Trophoblast cell (in vitro differentiated cells and primary cell): ENCODE data around the gene PNPLA2.
A peak's percentile ranks its signal among the peaks of the same experiment; 100 is the strongest.

Source experiments
- DNase-seq, 2 donors: peaks; one replicate each; pipeline ENCODE4 v3.0.0-alpha.2; 2016
- H2AFZ ChIP-seq: 2 replicates; pipeline ENCODE4 v1.6.1; 2013; ENCODE audit warnings: low read length, moderate library complexity, mild to moderate bottlenecking; ENCODE audit not compliant: insufficient read depth, poor library complexity
- H2AK5ac ChIP-seq: 2 replicates; pipeline ENCODE4 v1.6.1; 2013; ENCODE audit warnings: mild to moderate bottlenecking, low read length
- H2BK120ac ChIP-seq: 2 replicates; pipeline ENCODE4 v1.6.1; 2013; ENCODE audit warnings: low read length, mild to moderate bottlenecking, moderate library complexity; ENCODE audit not compliant: insufficient read depth, poor library complexity
- H2BK12ac ChIP-seq: 2 replicates; pipeline ENCODE4 v1.6.1; 2013; ENCODE audit warnings: mild to moderate bottlenecking, low read length, moderate library complexity
- H2BK5ac ChIP-seq: 2 replicates; pipeline ENCODE4 v1.6.1; 2013; ENCODE audit warnings: low read length, low read depth, moderate library complexity, mild to moderate bottlenecking; ENCODE audit not compliant: poor library complexity
- H3K14ac ChIP-seq: 2 replicates; pipeline ENCODE4 v1.6.1; 2013; ENCODE audit warnings: mild to moderate bottlenecking, low read length
- H3K18ac ChIP-seq: 2 replicates; pipeline ENCODE4 v1.6.1; 2013; ENCODE audit warnings: mild to moderate bottlenecking, low read length
- H3K23ac ChIP-seq: 2 replicates; pipeline ENCODE4 v1.6.1; 2013; ENCODE audit warnings: low read length
- H3K27ac ChIP-seq: 2 replicates; pipeline ENCODE4 v1.5.1; 2013; ENCODE audit warnings: low read depth, mild to moderate bottlenecking, inconsistent platforms, low read length, moderate library complexity
- H3K27me3 ChIP-seq: 2 replicates; pipeline ENCODE4 v1.6.1; 2013; ENCODE audit warnings: inconsistent platforms, mild to moderate bottlenecking, low read length, moderate library complexity; ENCODE audit not compliant: insufficient read depth
- H3K36me3 ChIP-seq, 2 experiments: 1 replicate in 1 of 2; 2 replicates in 1 of 2; pipeline ENCODE4 v1.6.1; 2013; ENCODE audit warnings: low read length in 2 of 2, mild to moderate bottlenecking in 2 of 2, moderate library complexity in 1 of 2; ENCODE audit not compliant: insufficient read depth in 2 of 2, control insufficient read depth in 1 of 2
- H3K4ac ChIP-seq: 2 replicates; pipeline ENCODE4 v1.6.1; 2013; ENCODE audit warnings: low read depth, mild to moderate bottlenecking, low read length, moderate library complexity
- H3K4me1 ChIP-seq, 2 experiments: 1 replicate in 1 of 2; 2 replicates in 1 of 2; pipeline ENCODE4 v1.6.1; 2013; ENCODE audit warnings: low read length in 2 of 2, mild to moderate bottlenecking in 2 of 2, moderate library complexity in 1 of 2; ENCODE audit not compliant: insufficient read depth in 2 of 2, control insufficient read depth in 1 of 2
- H3K4me2 ChIP-seq: 2 replicates; pipeline ENCODE4 v1.6.1; 2013; ENCODE audit warnings: inconsistent platforms, mild to moderate bottlenecking, low read length, moderate library complexity
- H3K4me3 ChIP-seq: 2 replicates; pipeline ENCODE4 v1.5.1; 2013; ENCODE audit warnings: mild to moderate bottlenecking, low read depth, low read length, inconsistent platforms
- H3K79me1 ChIP-seq: one replicate; pipeline ENCODE4 v1.6.1; 2013; ENCODE audit warnings: low read length
- H3K79me2 ChIP-seq: 2 replicates; pipeline ENCODE4 v1.6.1; 2013; ENCODE audit warnings: low read length, mild to moderate bottlenecking; ENCODE audit not compliant: control insufficient read depth, insufficient read depth, poor library complexity
- H3K9ac ChIP-seq: 2 replicates; pipeline ENCODE4 v1.6.1; 2013; ENCODE audit warnings: mild to moderate bottlenecking, low read length
- H3K9me3 ChIP-seq: 2 replicates; pipeline ENCODE4 v1.6.1; 2013; ENCODE audit warnings: low read depth, mild to moderate bottlenecking, control low read depth, inconsistent platforms, low read length; ENCODE audit not compliant: insufficient read depth
- H4K12ac ChIP-seq: 2 replicates; pipeline ENCODE4 v1.6.1; 2013; ENCODE audit warnings: low read depth, mild to moderate bottlenecking, low read length, moderate library complexity
- H4K8ac ChIP-seq: 2 replicates; pipeline ENCODE4 v1.6.1; 2013; ENCODE audit warnings: low read depth, mild to moderate bottlenecking, low read length, moderate library complexity
- H4K91ac ChIP-seq: one replicate; pipeline ENCODE4 v1.6.1; 2013; ENCODE audit warnings: low read depth, mild to moderate bottlenecking, low read length, moderate library complexity
- WGBS: extraction: QIAGEN DNeasy Blood & Tissue Kit; methylation state at CpG from one replicate; pipeline ENCODE4 v1.1.7; 2013; ENCODE audit warnings: missing lambda C conversion rate; ENCODE audit not compliant: insufficient read length, insufficient coverage; ENCODE audit errors: extremely low coverage; 5-methylcytosine and 5-hydroxymethylcytosine counted together

Gene PNPLA2

DNA sequence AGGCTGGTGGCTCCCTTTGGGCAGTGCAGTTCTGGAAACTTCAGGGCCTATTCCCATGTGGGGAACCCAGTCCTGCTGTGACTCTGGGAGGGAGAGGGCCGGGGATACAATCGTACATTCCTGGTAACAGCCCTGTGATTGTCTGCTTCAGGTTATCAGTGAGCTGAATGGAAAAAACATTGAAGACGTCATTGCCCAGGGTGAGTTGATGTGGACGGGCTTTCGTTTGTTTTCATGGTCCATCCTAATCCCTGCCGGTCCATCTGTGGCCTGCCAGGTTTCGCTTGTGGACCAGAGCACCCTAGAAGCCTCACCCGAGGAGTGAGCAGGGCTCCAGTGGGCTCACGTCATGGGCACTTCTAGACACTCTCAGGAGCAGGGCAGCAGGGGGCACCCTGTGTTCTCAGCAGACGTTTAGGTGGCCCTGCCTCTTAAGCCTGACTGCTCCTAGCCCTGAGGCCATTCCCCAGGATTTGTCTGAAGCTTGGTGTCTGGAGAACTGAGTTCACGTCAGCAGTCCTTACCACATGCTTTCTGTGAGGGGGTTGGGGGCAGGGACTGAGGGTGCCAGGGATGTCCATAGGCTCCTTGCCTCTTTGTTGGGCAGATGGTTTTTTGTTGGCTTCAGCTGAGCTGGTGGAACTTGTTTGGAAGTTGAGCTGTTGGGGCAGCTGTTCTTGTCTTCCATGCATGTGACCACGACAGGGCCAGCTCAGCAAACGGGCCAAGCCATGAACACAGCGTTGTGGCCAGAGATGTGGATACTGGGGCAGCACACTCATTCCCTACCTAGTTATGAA lies 7.1 kb upstream of the PNPLA2 start:
- DNase-seq = no peak
- H3K23ac ChIP-seq = no peak overlapping the region

DNA sequence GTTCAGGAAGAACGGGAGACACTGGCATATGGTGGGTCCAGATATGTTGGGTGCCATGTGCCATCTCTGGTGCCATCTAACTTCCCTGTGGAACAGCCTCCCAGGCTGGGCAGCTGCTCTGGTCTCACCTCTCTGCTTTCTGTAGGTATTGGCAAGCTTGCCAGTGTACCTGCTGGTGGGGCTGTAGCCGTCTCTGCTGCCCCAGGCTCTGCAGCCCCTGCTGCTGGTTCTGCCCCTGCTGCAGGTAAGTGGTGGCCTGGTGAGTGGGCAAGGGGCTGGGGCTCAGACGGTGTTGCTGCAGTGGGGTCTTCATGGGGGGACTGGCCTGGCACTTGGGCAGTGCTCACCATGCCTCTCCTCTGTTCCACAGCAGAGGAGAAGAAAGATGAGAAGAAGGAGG lies 6.3 kb upstream of the PNPLA2 start:
- H3K4ac ChIP-seq = no peak overlapping the region
- no peak overlapping the region for H2AK5ac ChIP-seq
- no peak overlapping the region for H2AFZ ChIP-seq
- H3K27ac ChIP-seq = no peak overlapping the region
- H2BK120ac ChIP-seq = no peak overlapping the region
- no peak overlapping the region for H3K9ac ChIP-seq
- H4K8ac ChIP-seq = no peak overlapping the region
- no peak for DNase-seq
- no peaks in the 10 kb centered on the region for H3K27me3 ChIP-seq
- H3K23ac ChIP-seq = no peak overlapping the region
- no peak overlapping the region for H4K12ac ChIP-seq
- H2BK12ac ChIP-seq = no peak overlapping the region
- peaks cover 19% of the 10 kb centered on the region for H3K79me2 ChIP-seq
- no peak overlapping the region for H4K91ac ChIP-seq
- H3K14ac ChIP-seq = no peak overlapping the region
- H3K18ac ChIP-seq = no peak overlapping the region
- peaks cover 2% of the 10 kb centered on the region for H3K9me3 ChIP-seq
- H3K4me2 ChIP-seq = no peak overlapping the region
- H3K4me1 ChIP-seq = peaks cover 9 to 17% of the 10 kb centered on the region in 2 experiments
- H2BK5ac ChIP-seq = no peak overlapping the region
- H3K79me1 ChIP-seq = peaks cover 14% of the 10 kb centered on the region
- no CpG with 5 or more reads among the region's 3 CpGs for WGBS
- no peak overlapping the region for H3K4me3 ChIP-seq
- peaks cover 31% of the 10 kb centered on the region in 2 experiments for H3K36me3 ChIP-seq

More for the DNA sequence above, 7.1 kb upstream of the PNPLA2 start:
- H2BK120ac ChIP-seq = no peak overlapping the region
- no peak overlapping the region for H4K91ac ChIP-seq
- H3K4me2 ChIP-seq = peak overlapping the region; percentile 80
- no peak overlapping the region for H3K27ac ChIP-seq
- H2BK5ac ChIP-seq = no peak overlapping the region
- H4K12ac ChIP-seq = no peak overlapping the region
- H3K9ac ChIP-seq = no peak overlapping the region
- H3K79me2 ChIP-seq = peaks cover 19% of the 10 kb centered on the region
- H3K9me3 ChIP-seq = peaks cover 2% of the 10 kb centered on the region
- H3K36me3 ChIP-seq = peaks cover 31% of the 10 kb centered on the region in 2 experiments
- H3K27me3 ChIP-seq = no peaks in the 10 kb centered on the region
- H3K4me3 ChIP-seq = no peak overlapping the region
- no peak overlapping the region for H2AK5ac ChIP-seq
- no peak overlapping the region for H4K8ac ChIP-seq
- H3K79me1 ChIP-seq = peaks cover 14% of the 10 kb centered on the region
- peak overlapping the region; percentile 42 for H3K18ac ChIP-seq
- peaks cover 9 to 17% of the 10 kb centered on the region in 2 experiments for H3K4me1 ChIP-seq
- no peak overlapping the region for H2BK12ac ChIP-seq
- H2AFZ ChIP-seq = no peak overlapping the region
- H3K14ac ChIP-seq = no peak overlapping the region
- WGBS = no CpG with 5 or more reads among the region's 14 CpGs
- peak overlapping the region; percentile 43 for H3K4ac ChIP-seq

DNA sequence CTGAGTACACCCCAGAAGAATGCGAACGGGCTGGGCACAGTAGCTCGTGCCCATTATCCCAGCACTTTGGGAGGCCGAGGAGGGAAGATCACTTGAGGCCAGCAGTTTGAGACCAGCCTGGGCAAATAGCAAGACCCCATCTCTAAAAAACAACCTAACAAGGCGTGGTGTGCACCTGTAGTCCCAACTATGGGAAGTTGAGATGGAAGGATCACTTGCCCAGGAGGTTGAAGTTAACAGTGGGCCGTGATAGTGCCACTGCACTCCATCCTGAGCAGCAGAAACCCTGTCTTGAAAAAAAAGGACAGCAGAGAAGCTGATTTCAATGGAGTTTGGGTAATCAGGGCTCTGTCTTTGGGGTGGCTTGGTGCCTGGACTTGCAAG lies 5.7 kb upstream of the PNPLA2 start:
- Histone ChIP-seq H3K27ac (no peak overlapping the region), H3K36me3 (peaks cover 31% of the 10 kb centered on the region in 2 experiments), H3K23ac (no peak overlapping the region), H4K91ac (no peak overlapping the region), H2AFZ (no peak overlapping the region), H2BK5ac (no peak overlapping the region), H3K18ac (no peak overlapping the region), H2BK12ac (no peak overlapping the region), H3K9ac (no peak overlapping the region), H3K79me1 (peaks cover 14% of the 10 kb centered on the region), H3K4me3 (no peak overlapping the region), H3K79me2 (peaks cover 19% of the 10 kb centered on the region), H4K12ac (no peak overlapping the region), H3K14ac (no peak overlapping the region), H2BK120ac (no peak overlapping the region), H3K27me3 (no peaks in the 10 kb centered on the region), H4K8ac (no peak overlapping the region), H3K4ac (no peak overlapping the region), H3K9me3 (peaks cover 2% of the 10 kb centered on the region), H3K4me1 (peaks cover 9 to 17% of the 10 kb centered on the region in 2 experiments), H3K4me2 (no peak overlapping the region), H2AK5ac (no peak overlapping the region)
- DNase-seq = no peak
- no CpG with 5 or more reads among the region's 6 CpGs for WGBS

DNA sequence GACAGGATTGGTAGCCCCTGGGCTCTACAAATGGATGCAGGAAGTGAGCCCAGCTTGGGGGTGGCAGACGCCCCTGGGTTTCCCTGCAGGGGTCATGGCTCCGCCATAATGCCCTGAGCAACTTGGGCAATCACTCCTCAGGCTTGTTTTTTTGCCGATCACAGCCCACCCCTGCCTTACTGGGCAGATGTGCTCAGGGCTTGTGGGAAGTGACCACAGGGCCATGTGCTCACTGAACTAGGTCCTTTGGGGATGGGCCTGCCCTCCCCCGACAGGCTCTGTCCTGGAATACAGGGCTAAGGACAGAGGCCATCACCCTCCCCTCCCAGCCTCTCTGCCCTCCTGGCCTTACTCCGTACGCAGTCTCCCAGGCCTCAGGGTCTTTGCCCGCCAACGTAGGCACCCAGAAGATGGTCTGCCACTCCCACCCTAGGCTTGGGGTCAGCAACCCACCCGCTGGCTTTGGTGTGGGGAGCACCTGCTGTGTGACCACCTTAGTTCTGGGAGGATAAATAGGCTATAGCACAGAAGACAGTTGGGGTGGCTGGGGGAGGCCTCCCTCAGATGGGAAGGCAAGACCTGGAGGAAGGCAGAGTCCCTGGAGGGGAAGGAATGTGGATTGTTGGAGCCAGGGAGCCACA lies 5.1 kb upstream of the PNPLA2 start:
- Histone ChIP-seq H2BK120ac (no peak overlapping the region), H3K4me3 (no peak overlapping the region), H4K91ac (no peak overlapping the region), H3K27ac (no peak overlapping the region), H3K18ac (no peak overlapping the region), H3K9ac (no peak overlapping the region), H3K9me3 (peaks cover 2% of the 10 kb centered on the region), H3K4me2 (no peak overlapping the region), H3K27me3 (no peaks in the 10 kb centered on the region), H3K14ac (no peak overlapping the region), H2AFZ (no peak overlapping the region), H2BK12ac (no peak overlapping the region), H2BK5ac (no peak overlapping the region), H3K23ac (no peak overlapping the region), H4K12ac (peak overlapping the region; percentile 29), H3K79me1 (peaks cover 14% of the 10 kb centered on the region), H4K8ac (no peak overlapping the region), H3K4me1 (peaks cover 7 to 16% of the 10 kb centered on the region in 2 experiments), H2AK5ac (no peak overlapping the region), H3K79me2 (peaks cover 19% of the 10 kb centered on the region), H3K36me3 (peaks cover 31% of the 10 kb centered on the region in 2 experiments), H3K4ac (no peak overlapping the region)
- DNase-seq = no peak
- WGBS = no CpG with 5 or more reads among the region's 9 CpGs
